GM06990 (cell line): ENCODE results near the gene POC5.
"Not testable (repeated sequence)": the region's sequence is repeated elsewhere in the genome, so short reads cannot be mapped to it uniquely, and the experiment has no call there.

Source experiments
- DNase-seq: peaks from one replicate; pipeline ENCODE4 v3.0.0-alpha.2; 2011; ENCODE audit not compliant: insufficient read length; ENCODE audit errors: extremely low read depth
- H3K27me3 ChIP-seq: replicated peaks from 2 replicates; pipeline ENCODE4 v1.6.0; 2011; ENCODE audit warnings: low read length; ENCODE audit not compliant: control insufficient read depth, insufficient read depth
- H3K36me3 ChIP-seq: 2 replicates; pipeline ENCODE4 v1.5.1; 2011; ENCODE audit warnings: low read length; ENCODE audit not compliant: control insufficient read depth, insufficient read depth
- H3K4me3 ChIP-seq: replicated peaks from 2 replicates; pipeline ENCODE4 v1.5.1; 2011; ENCODE audit warnings: low read depth, mild to moderate bottlenecking, control low read depth, low read length
- CTCF ChIP-seq: IDR thresholded peaks from 2 replicates; pipeline ENCODE4 v1.5.1; 2011; ENCODE audit warnings: low read length, control low read depth, mild to moderate bottlenecking, inconsistent platforms; ENCODE audit not compliant: insufficient read depth, poor library complexity, severe bottlenecking

POC5 gene

GRCh38 chr5:75744355-75744754 is 27.1 kb upstream of the POC5 start:
- DNase-seq, result no peak
- no peak for TF ChIP-seq CTCF
- Histone ChIP-seq H3K4me3 (no peak overlapping the region), H3K36me3 (no peaks in the 10 kb centered on the region), H3K27me3 (no peaks in the 10 kb centered on the region)

DNA sequence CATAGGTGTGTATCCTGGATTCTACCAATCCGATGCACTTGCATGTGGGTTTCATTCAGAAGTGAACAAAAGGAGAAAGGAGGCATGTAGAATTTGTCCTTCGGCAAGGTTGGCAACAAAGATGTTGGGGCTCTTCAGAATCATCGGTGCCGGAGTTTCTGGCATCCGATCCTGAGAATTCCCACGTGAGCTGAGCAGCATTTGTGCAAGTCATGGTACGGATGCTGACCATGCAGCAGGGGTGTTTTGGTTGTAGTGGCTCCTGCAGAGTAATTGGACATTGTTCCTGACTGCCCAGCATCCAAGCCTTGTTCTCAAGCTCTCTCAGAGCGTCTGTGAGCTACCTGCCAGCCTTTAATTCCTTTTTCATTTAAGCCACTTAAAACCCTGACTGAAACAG is 19.0 kb upstream of the POC5 start:
- Histone ChIP-seq H3K4me3 (no peak overlapping the region), H3K27me3 (no peaks in the 10 kb centered on the region; the same call in 1 of the 2 replicates), H3K36me3 (no peaks in the 10 kb centered on the region)
- no peak for TF ChIP-seq CTCF
- no peak for DNase-seq

DNA sequence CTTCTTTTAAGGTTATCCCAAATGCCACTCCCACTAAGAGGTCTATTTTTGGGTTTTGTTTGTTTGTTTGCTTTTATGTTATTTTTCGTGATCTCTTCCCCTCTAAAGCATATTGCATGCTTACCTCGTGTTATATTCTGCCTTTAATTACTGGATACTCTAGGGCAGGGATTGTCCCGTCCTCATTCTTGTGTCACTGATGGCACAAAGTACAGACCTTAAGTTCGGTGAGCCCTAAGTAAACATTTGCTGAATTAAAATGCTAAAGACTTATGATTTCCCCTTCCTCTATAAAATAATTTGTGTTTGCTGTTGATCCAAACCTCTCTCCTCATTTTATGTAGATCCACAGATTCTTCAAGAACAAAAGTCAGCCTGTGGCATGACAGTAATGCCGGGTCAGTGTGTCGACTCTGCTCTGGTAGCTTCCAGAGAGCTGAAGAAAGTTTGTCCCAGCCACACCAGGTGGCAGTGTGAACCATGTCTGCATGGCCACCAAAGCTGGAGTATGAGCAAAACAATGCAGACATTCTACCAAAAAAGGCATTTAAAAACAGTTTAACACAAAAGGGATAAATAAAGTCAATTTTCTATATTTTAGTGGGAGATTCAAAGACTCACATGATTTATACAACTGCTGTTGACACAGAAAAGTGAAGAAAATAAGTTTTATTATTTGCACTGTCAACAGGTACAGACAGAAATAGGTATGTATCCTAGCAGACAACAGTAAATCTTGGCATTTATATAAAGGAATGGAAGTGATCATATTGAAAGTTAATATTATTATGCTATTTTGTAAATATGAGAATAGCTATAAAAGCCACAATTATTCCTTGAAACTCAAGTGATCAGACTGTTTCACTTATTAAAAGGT is 17.9 kb upstream of the POC5 start:
- Histone ChIP-seq H3K36me3 (no peaks in the 10 kb centered on the region), H3K4me3 (no peak overlapping the region), H3K27me3 (no peaks in the 10 kb centered on the region; the same call in 1 of the 2 replicates)
- peak; percentile 76 for TF ChIP-seq CTCF
- DNase-seq, result no peak

DNA sequence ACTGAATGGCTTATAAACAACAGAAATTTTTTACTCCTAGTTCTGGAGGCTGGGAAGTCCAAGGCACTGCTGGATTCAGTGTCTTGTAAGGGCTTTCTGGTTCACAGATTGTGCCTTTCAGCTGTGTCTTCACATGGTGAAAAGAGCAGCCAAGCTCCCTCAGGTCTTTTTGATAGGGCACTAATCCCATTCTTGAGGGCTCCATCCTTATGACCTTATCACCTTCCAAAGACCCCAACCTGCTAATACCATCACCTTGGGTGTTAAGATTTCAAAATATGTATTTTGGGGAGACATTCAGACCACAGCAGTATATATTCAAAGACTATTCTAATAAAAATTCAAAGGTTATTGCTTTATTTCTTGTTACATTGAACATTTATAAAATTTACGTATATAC is 16.5 kb upstream of the POC5 start:
- H3K4me3 ChIP-seq, result no peak overlapping the region
- TF ChIP-seq CTCF, result no peak
- no peaks in the 10 kb centered on the region for H3K27me3 ChIP-seq
- no peak for DNase-seq
- H3K36me3 ChIP-seq, result no peaks in the 10 kb centered on the region

GRCh38 chr5:75731515-75731914 is 14.3 kb upstream of the POC5 start:
- not testable (repeated sequence) for H3K4me3 ChIP-seq, DNase-seq, H3K36me3 ChIP-seq, H3K27me3 ChIP-seq

- TF ChIP-seq CTCF, result no peak
- H3K27me3 ChIP-seq, result no peaks in the 10 kb centered on the region
- no peak overlapping the region for H3K4me3 ChIP-seq
- no peaks in the 10 kb centered on the region for H3K36me3 ChIP-seq
- no peak for DNase-seq
Observed at GRCh38 chr5:75729321-75729720, 12.1 kb upstream of the POC5 start.
